GM21515 (cell line): ENCODE results near the gene SPTBN1.
"Not testable (repeated sequence)": the region's sequence is repeated elsewhere in the genome, so short reads cannot be mapped to it uniquely, and the experiment has no call there.

Experiments used
- ATAC-seq: cut with Tn5 transposase; IDR thresholded peaks from one replicate; pipeline ENCODE4 v1.9.1; 2021; ENCODE audit not compliant: unreplicated experiment

The SPTBN1 gene

DNA sequence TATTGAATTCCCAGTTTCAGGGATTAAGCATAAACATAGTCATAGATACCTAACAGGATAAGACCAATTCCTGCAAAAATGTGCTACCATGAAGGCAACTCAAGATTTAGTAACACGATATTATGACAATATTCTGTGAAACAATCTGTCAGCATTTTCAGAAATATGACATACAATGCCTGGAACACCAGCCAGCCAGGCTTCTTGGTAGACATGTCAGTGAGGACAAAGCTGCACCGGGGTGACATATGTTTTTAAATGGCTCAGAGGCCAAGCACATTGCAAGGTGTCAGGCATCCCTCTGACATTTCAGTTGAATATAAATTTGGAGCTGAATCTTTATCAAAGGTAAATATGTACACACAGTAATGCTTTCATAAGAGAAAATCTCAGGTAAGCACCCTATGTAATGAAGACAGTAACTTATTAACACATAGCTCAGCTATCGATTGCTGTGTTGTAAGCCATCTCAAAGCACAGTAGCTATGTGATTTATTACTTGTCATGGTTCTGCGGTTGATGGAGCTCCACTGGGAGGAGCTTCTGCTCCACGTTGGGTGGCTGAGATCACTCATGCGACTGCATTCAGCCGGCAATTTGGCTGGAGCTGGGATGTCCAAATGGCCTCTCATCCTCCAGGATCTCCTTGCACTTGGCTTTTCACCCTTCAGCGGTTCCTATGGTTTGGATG is 235.5 kb downstream of the SPTBN1 start:
- ATAC-seq, result no peak

DNA sequence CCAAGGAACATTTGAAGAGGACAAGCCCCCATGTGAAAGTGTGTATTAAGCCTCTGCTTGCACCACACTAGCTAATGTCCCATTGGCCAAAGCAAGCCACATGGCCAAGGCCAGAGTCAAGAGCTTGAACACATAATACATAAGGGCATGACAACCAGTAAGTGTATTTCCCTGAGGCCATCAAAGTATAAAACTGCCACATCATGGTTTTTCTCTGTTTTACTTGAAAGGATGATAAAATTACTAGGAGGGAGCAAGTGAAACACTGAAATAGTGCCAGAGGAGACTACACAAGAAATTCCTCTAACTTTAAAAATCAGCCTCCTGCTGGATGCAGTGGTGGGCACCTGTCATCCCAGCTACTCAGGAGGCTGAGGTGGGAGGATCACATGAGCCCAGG is 236.4 kb downstream of the SPTBN1 start:
- no peak for ATAC-seq

DNA sequence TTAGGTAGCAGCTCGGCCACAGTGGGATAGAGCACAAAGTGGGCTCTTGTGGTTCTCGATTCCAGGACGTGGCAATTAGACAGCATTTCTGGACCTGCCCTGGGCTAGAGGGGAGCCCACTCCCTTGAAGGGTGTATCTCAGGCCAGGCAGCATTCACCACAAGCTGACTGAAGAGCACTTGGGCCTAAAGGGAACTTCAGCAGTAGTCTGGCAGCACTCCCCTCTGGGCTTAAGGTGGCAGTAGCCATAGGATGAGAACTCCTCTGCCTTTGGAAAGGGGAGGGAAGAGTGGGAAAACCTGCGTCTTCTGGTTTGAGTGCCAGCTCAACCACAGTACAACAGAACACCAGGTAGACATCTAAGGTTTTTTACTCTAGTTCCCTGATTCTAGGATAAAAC is 239.3 kb downstream of the SPTBN1 start:
- no peak for ATAC-seq

DNA sequence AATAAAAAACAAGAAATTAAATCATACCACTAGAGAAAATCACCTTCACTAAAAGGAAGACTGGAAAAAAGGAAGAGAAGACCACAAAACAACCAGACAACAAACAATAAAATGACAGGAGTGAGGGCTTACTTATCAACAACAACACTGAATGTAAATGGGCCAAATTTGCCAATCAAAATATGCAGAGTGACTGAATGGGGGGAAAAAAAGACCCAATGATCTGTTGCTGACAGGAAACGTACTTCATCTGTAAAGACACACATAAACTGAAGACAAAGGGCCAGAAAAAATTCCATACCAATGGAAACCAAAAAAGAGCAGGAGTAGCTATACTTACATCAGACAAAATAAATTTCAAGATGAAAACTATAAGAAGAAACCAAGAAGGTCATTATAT is 241.8 kb downstream of the SPTBN1 start:
- ATAC-seq, result no peak

DNA sequence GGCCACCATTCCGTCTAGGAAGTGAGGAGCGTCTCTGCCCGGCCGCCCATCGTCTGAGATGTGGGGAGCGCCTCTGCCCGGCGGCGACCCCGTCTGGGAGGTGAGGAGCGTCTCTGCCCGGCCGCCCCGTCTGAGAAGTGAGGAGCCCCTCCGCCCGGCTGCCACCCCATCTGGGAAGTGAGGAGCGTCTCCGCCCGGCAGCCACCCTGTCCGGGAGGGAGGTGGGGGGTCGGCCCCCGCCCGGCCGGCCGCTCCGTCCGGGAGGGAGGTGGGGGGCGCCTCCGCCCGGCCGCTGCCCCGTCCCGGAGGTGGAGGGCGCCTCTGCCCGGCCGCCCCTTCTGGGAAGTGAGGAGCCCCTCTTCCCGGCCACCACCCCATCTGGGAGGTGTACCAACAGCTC is 242.8 kb downstream of the SPTBN1 start:
- not testable (repeated sequence) for ATAC-seq

DNA sequence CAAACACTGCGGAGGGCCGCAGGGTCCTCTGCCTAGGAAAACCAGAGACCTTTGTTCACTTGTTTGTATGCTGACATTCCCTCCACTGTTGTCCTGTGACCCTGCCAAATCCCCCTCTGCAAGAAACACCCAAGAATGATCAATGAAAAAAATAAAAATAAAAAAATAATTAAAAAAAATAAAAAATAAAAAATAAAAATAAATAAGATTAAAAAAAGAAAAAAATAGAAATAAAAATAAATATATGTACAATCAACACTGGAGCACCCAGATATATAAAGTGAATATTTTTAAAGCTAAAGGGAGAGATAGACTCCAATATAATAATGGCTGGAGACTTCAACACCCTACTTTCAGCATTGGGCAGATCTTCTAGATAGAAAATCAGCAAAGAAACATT is 243.5 kb downstream of the SPTBN1 start:
- no peak for ATAC-seq

DNA sequence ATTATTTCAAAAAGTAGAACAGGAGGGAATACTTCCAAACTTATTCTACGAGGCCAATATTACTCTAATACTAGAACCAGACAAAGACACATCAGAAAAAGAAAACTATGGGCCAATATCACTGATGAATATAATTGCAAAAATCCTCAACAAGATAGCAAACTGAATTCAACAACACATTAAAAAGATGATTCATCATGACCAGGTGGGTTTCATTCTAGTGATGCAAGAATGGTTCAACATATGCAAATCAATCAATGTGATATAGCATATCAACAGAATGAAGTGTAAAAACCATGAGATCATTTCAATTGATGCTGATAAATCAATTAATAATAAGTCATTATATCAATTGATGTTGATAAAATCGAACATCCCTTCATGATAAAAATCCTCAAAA is 244.9 kb downstream of the SPTBN1 start:
- no peak for ATAC-seq

DNA sequence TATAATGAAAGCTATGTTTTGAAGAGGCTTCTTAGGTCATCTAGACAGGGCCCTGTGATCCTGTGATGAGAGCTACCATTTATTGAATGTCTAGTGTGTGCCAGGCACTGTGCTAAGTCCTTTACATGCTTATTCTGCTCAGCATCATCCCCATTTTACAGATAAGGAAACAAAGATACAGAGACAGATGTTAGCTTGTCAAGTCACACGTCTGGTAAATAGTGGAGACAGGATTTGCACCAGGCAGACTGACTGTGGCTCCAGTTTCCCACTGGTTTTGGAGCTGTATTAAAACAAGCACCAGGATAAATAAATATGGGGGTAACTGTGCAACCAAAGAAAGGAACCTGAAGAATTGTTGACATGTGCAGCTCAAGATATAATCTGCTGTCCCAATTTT is 248.1 kb downstream of the SPTBN1 start:
- no peak for ATAC-seq

DNA sequence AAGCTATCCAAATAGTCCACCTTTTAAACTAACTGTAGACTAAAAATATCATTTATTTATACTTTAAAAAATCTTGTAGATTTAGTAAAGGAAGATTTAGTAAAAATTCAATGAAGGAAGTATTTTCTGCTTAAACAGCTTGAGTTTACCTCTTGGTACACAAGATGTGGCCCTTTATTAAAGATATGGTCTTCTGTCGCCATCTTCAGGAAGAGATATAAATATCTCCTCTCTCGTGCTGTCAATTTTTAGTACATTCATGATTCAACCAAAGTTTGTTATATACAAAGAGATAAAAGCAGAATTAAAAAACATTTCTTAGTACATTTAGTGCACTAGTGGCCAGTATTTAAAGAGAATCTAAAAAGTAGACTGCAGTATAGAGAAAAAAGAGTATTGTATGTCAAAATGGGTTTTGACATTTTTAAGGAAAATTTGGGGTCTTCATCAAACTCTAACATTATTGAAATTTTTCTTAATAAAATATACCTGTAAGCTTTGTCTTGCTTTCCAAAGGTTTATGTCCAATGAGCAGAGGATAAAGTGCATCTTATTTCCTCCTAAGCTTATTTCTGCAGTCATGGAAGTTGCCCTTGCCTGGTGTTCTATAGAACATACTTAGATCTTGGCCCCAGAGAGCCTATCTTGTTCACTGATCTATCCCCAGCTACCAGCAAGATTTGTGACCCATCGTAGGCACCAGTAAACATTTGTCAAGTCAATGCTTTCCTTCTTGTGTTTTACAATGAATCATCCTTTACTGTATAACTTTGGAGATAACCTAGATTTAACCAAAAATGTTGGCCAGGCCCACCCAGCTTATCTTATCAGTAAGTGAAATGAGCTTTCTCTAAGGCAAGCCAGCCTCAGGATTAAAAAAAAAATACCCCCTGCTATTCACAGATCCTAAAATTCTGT is 248.8 kb downstream of the SPTBN1 start:
- ATAC-seq, result no peak

DNA sequence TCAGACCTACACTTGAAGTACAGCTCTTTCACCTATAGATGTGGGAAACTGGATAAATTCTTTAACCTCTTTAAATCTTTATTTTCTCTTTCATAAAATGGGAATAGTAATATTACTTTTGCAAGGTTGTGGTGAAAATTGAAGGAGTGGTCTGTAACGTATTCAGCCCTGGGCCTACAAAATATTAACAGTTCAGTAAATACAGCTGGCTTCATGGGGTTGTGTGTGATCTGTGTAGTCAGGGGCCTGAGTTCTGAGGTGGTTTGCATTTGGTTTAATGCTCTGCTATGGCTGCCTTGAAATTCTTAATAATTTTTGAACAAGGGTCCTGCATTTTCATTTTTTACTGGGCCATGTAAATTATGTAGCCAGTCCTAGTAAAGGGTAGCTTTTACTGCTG is 250.5 kb downstream of the SPTBN1 start:
- no peak for ATAC-seq

DNA sequence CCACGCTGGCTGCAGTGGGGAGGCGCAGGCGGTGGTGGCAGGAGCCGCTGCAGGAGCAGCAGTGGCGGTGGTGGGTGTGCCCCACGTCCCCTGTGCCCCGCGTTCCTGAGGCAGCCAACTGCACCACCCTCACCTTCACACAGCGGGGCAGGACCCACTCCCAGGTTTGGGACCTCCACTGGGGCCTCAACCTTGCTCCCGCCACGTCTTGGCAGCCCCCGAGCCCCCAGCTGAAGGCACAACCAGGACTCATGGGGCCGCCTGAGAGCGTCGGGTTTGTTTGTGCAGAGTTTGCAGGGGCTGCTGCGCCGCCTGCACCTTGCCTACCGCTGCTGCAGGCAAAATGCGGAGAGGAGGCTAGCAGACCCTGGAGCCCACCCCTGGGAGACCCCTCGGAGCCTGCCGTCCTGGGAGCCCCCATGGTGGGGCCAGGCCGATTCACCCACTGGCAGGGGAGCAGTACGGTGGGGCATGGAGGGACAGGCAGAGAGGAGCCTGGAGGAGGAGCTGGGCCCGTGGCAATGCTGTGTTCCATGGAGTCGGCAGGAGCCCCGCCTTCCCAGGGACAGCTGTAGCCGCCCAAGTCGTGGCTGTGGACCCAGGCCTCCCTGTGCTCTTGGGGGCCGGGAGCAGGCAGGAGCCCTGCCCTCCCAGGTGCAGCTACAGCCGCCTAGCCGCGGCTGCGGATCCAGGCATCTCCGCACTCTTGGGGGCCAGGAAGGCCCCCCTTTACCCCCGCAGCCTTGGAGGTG is 252.6 kb downstream of the SPTBN1 start:
- ATAC-seq, result no peak

DNA sequence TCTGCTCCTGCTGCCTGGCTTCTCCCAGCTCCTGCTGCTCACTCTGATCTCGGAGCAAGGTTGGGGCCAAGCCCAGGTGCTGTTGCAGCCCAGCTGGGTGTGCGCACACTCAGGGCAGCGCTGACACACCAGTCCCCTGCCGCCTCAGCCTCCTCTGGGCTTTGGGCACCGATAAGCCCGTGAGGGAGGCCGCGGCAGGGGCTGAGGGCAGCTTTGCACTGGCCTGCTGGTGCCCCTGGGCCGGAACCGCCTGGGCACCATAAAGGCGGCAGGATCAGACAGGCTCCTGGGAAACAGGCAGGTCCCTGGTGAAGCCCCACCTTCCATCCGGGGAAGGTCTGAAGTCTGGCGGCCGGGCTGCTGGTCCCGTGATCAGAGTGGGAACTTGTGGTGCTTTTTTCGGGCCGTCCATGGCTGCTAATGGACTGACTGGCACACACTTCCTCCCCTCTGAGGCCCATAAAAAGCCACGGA is 253.2 kb downstream of the SPTBN1 start:
- no peak for ATAC-seq

DNA sequence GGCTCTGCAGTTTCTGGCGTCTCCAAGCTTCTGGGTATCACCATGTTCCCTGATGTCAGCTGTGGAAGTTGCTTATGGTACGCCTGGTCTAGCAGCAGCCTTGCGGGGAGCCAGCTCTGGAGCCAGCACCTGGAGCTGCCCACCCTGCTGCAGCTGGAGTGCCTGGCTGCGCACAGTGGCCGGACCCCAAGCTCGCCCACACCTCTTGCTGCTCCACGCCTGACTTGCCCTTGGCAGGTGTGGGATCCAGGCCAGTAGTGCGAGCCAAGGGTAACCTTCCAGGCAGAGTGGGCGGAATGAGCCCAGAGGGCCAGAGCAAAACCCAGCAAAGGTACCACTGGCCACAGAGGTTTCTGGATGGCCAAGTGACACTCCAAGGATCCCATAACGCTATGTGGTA is 254.1 kb downstream of the SPTBN1 start:
- ATAC-seq, result no peak

DNA sequence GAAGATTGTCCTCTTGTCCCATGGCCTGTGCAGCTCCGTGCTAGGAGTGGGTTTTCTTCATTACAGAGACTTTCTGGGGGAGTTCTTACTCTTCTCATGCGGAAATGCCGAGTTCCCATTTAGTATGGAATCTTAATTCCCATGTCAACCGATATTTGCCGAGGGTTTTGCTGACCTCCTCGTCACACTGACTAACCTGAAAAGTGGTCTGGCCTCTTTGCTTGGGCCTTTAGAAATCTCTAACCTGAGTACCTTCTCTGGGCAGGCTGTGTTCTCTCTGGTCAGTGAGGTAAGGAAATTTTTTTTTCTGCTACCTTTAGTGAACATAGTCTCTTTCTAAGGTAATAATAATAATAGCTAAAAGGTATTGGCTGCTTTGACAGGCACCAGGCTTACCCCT is 256.4 kb downstream of the SPTBN1 start:
- ATAC-seq, result no peak

DNA sequence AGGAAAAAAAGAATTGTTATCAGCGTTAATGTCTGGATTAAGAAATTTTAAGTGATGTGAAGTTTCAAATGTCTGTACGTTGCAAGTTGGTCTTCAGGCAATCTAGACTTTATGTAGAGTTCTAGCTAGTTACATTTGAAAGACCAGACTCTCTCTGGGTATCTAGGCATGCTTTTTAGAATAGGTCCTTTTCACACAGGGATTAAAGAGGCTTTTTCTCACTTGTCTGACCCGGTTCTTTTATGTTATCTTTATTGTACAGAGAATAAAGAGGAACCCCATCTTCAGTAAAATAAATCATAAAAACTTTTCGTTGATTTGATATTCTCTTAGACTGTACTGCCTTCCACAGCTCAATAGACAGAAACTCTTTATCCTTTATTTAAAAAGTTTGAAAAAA is 258.9 kb downstream of the SPTBN1 start:
- ATAC-seq, result no peak

DNA sequence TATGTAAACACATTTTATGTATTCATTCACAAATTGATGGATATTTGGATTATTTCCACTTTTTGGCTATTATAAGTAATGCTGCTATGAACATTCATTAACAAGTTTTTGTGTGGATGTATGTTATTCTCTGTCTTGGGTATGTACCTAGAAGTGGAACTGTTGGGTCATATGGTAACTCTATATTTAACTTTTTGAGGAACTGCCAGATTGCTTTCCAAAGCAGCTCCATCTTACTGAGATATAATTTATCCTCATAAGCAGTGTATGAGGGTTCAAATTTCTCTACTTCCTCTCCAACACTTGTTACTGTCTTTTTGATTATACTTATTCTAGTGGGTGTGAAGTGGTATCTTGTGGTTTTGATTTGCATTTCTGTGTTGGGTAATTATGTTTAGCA is 260.2 kb downstream of the SPTBN1 start:
- no peak for ATAC-seq

DNA sequence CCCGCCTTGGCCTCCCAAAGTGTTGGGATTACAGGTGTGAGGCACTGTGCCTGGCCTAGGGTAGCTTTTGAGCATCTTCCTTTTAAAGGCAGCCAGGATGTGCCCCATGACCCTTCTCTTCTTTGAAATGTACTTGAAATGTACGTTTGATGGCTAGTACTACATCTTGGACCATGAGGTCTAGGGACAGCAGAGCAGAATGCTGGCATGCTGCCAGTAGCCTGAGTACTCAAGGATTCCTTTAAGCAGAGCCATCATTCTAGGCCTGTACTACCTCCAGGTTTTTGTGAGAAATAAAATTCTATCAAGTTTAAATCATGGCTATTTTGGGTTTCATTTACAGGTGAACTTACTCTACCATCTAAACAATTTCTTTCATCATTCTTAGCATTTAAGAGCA is 264.4 kb downstream of the SPTBN1 start:
- no peak for ATAC-seq
